GM12865 (cell line): ENCODE measurements around the gene ADAMTS17.

Experiments
- DNase-seq: peaks from one replicate; pipeline ENCODE4 v3.0.0; 2010; ENCODE audit warnings: low read depth
- H3K4me3 ChIP-seq: 2 replicates; pipeline ENCODE4 v1.5.1; 2011; ENCODE audit warnings: mild to moderate bottlenecking, low read depth, low read length, control low read depth
- TF ChIP-seq, protein P1 (sequence below): IDR thresholded peaks from 2 replicates; pipeline ENCODE4 v1.5.1; 2011; ENCODE audit warnings: low read length, control low read depth, low read depth, inconsistent platforms; ENCODE audit not compliant: insufficient read depth; ENCODE audit errors: missing control alignments

ADAMTS17 gene

DNA sequence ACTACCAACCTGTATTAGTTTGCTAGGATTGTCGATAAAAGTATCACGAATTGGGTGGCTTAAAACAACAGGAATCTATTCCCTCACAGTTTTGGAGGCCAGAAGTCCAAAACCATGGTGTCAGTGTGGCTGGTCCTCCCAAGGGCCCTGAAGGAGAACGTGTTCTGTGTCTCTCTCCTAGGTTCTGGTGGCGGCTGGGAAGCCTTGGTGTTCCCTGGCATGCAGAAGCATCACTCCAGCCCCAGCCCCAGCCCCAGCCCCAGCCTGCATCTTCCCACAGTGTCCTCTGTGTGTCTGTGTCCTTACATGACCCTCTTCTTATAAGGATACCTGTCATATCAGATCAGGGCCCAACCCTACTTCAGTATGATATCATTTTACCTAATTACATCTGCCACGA, 336.1 kb downstream of the ADAMTS17 start:
- TF ChIP-seq, protein P1, sequence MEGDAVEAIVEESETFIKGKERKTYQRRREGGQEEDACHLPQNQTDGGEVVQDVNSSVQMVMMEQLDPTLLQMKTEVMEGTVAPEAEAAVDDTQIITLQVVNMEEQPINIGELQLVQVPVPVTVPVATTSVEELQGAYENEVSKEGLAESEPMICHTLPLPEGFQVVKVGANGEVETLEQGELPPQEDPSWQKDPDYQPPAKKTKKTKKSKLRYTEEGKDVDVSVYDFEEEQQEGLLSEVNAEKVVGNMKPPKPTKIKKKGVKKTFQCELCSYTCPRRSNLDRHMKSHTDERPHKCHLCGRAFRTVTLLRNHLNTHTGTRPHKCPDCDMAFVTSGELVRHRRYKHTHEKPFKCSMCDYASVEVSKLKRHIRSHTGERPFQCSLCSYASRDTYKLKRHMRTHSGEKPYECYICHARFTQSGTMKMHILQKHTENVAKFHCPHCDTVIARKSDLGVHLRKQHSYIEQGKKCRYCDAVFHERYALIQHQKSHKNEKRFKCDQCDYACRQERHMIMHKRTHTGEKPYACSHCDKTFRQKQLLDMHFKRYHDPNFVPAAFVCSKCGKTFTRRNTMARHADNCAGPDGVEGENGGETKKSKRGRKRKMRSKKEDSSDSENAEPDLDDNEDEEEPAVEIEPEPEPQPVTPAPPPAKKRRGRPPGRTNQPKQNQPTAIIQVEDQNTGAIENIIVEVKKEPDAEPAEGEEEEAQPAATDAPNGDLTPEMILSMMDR, result no peak
- no peak for DNase-seq
- H3K4me3 ChIP-seq, result no peak overlapping the region

DNA sequence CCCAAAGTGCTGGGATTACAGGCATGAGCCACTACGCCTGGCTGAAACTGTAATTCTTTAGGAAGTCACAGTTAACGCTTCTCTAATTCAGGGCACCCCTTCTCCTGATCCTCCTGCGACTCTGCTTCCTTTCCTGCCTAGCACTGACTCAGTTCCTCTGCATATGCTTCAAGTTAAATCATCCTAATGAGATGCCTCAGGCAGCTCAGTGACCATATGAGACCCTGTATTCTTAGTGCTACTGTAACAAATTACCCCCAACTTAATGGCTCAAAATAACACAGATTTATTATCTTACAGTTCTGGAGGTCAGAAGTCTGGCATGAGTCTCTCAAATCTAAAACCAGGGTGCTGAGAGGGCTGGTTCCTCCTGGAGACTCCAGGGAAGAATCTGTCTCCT, 336.8 kb downstream of the ADAMTS17 start:
- TF ChIP-seq, protein P1, result no peak
- no peak for DNase-seq
- H3K4me3 ChIP-seq, result no peak overlapping the region

DNA sequence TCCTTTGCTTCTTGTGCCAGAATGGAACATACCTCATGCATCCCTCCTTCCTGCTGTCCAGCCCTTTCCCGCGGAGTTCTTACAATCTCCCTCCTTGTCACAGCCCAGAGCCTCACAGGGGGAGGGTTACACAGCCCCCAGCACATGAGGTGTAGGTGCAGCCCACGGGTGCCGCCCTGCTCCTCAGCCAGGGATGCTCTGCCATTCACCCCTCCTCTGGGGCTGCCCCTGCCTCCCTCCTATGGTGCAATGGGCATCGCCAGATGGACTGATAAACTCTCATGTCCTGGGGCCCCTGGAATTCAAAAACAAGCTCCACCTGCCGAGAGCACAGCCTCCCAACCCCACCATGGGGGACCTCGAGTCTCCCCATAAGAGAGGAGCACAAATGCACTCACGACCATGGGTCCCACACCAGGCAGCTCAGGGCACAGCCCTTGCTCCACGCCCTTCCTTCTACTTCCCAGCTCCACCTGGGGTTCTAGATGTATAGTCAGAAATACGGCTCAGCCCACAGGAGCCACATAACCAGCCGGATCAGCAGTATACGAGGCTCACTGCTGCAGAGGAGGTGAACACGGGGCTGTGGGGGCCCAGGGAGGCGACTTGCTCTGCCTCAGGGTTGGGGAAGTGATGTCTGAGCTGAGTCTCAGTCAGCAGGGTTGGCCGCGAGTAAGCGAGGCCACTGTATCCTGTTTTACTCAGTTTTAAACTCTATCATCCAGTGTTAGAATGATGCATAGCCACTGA, 338.8 kb downstream of the ADAMTS17 start:
- no peak overlapping the region for H3K4me3 ChIP-seq
- TF ChIP-seq, protein P1, result no peak
- no peak for DNase-seq

DNA sequence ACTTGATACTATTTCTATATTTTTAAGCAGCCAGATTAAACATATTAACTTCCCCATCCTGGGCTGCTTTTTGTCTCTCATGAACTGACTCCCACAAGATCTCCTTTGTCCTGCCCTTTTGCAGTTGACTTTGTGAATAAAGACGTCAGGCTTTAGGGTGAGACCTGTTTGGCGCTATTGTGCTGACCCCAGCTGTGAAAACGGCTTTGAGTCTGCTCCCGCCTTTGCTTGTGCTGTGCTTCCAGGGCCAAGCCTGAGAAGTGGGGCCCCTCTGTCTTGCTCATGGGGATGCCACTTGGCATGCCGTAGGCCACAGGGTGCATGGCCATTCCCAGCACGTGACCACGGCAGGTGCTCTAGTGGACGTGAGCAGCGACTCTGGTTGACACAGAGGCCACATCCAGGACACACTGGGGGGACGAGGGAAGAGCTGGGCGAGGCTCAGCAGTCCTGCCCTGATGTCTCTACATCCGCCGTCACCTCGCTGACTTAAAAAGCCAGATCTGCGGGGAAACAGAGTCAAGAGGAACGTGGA, 339.6 kb downstream of the ADAMTS17 start:
- H3K4me3 ChIP-seq, result no peak overlapping the region
- no peak for DNase-seq
- TF ChIP-seq, protein P1, result no peak

DNA sequence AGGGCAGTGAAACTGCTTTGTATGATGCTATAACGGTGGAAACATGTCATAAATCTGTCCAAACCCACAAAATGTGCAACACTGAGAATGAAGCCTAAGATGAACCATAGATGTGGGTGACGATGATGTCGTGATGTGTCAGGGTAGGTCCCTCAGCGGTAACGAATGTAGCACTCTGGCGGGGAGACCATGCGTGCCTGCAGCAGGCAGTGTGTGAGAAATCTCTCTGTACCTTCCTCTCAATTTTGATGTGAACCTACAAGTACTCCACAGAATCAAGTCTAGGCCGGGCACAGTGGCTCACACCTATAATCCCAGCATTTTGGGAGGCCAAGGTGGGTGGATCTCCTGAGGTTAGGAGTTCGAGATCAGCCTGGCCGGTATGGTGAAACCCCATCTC, 340.4 kb downstream of the ADAMTS17 start:
- no peak overlapping the region for H3K4me3 ChIP-seq
- TF ChIP-seq, protein P1, result no peak
- DNase-seq, result no peak

DNA sequence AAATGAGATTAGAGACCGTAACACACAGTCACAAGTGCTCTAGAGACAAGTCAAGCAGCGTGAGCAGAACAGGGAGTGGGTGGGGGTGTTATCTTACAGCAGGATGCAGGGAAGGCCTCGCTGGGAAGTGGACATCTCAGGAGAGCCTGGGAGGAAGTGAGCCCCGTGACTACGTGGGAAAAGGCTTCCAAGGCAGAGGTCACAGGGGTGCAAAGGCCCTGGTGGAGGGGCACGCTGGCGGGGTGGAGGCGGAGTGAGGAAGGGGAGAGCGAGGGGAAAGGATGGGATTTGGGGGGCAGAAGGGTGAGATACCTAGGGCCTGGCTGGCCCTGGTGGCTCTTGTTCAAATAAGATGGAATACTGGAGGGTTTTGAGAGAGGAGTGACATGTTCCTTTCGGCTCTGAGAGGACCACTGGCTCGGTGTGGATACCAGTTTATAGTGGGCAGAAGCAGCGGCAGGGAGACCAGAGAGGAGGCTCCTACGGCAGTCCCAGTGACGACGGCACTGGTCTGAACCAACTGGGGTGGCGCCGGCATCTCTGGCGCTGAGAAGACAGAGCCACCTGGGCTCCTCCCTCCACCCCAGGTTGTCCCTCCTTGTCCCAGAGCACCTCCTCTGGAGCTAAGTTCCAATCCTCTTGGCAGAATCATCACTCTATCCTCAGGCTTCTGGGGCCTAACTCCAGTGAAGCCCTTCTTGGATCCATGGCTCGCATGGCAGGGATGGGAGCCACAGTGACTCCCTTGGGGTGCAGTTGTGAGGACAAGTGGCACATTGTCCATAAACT, 342.3 kb downstream of the ADAMTS17 start:
- TF ChIP-seq, protein P1, result no peak
- H3K4me3 ChIP-seq, result no peak overlapping the region
- DNase-seq, result no peak
